HepG2 (cell line): ENCODE data around the gene FAT4. TPM values are rescaled to one million over a fixed set of nuclear protein-coding genes. Genes with fewer than 3 reads are reported as not detected.

ENCODE experiments used
- ATAC-seq: fragments of 200-7000 bp; cut with Tn5 transposase; 3 replicates; pipeline ENCODE4 v1.9.1; 2020; ENCODE audit warnings: mild to moderate bottlenecking, moderate library complexity
- BruUV-seq: library from RNA; stranded (reverse); fragments of 400-500 nt; replicated peaks from 2 replicates; lab custom pipeline; 2021; lab: Mats Ljungman, UMichigan
- CTCF ChIA-PET: fragments of 300-600 bp; formaldehyde crosslinking; extraction: SDS; loops from one replicate; lab custom pipeline; 2021; ENCODE audit warnings: low total read pairs, inconsistent platforms, low intra/inter-chr PET ratio; lab: Yijun Ruan, JAX
- POLR2A ChIA-PET: fragments of 350-600 bp; sonication (Branson Sonifier 250); formaldehyde crosslinking; loops from one replicate; lab custom pipeline; 2020; ENCODE audit warnings: antibody characterized with exemption, inconsistent platforms; lab: Yijun Ruan, JAX
- DNase-seq: peaks from one replicate; pipeline ENCODE4 v3.0.0-alpha.2; 2015; ENCODE audit warnings: low spot score
- FAIRE-seq: peaks from 3 replicates; lab custom pipeline; 2011; peaks lifted over from hg19 to GRCh38; lab: Jason Lieb, UNC
- H2AFZ ChIP-seq: one replicate; pipeline ENCODE4 v1.6.1; 2011; ENCODE audit warnings: low read length, inconsistent platforms
- H3K27ac ChIP-seq: fragments of 300-600 bp; 3 replicates; pipeline ENCODE4 v1.8.0; 2011; ENCODE audit warnings: mixed run types, mild to moderate bottlenecking, mixed read lengths, low read length, inconsistent platforms; ENCODE audit not compliant: insufficient read depth; ENCODE audit errors: extremely low read length
- H3K27me3 ChIP-seq, 2 experiments: fragments of 200-600 bp in 1 of 2; 2 replicates in 1 of 2; 3 replicates in 1 of 2; pipeline versions ENCODE4 v1.6.0 to v1.8.0; 2011; ENCODE audit warnings: low read length in 2 of 2, mild to moderate bottlenecking in 2 of 2, moderate library complexity in 2 of 2, inconsistent platforms in 1 of 2; ENCODE audit not compliant: insufficient read depth in 2 of 2, control insufficient read depth in 1 of 2
- H3K36me3 ChIP-seq, 2 experiments: fragments of 200-600 bp in 1 of 2; replicated peaks in 1 of 2; 2 replicates in 1 of 2; 3 replicates in 1 of 2; pipeline versions ENCODE4 v1.5.1 to v1.8.0; 2011; ENCODE audit warnings: low read length in 2 of 2, inconsistent platforms in 1 of 2; ENCODE audit not compliant: insufficient read depth in 2 of 2, control insufficient read depth in 1 of 2
- H3K4me1 ChIP-seq: 2 replicates; pipeline ENCODE4 v1.5.1; 2012; ENCODE audit warnings: low read length, inconsistent platforms; ENCODE audit not compliant: insufficient read depth
- H3K4me2 ChIP-seq: 2 replicates; pipeline ENCODE4 v1.6.0; 2011; ENCODE audit warnings: low read depth, low read length, inconsistent platforms
- H3K4me3 ChIP-seq, 3 experiments: fragments of 200-600 bp in 1 of 3; sonication (generic), shearing (Covaris generic) in 1 of 3; replicated peaks in 1 of 3; 2 replicates each; pipeline ENCODE4 v1.5.1; 2011 to 2016; ENCODE audit warnings: low read length in 3 of 3, inconsistent platforms in 2 of 3, low read depth in 2 of 3, mild to moderate bottlenecking in 2 of 3, control low read depth in 1 of 3, mixed read lengths in 1 of 3; ENCODE audit not compliant: insufficient read depth in 1 of 3
- H3K79me2 ChIP-seq: one replicate; pipeline ENCODE4 v1.6.1; 2011; ENCODE audit warnings: low read length, inconsistent platforms; ENCODE audit not compliant: insufficient read depth
- H3K9ac ChIP-seq: 2 replicates; pipeline ENCODE4 v1.6.0; 2011; ENCODE audit warnings: mild to moderate bottlenecking, low read depth, low read length, inconsistent platforms; ENCODE audit not compliant: insufficient read depth
- H3K9me3 ChIP-seq: 2 replicates; pipeline ENCODE4 v1.5.1; 2012; ENCODE audit warnings: mild to moderate bottlenecking, low read length
- H4K20me1 ChIP-seq: 2 replicates; pipeline ENCODE4 v1.6.0; 2011; ENCODE audit warnings: inconsistent platforms, mild to moderate bottlenecking, low read length, moderate library complexity; ENCODE audit not compliant: insufficient read depth
- BRCA1 ChIP-seq: sonication (generic); formaldehyde crosslinking; IDR thresholded peaks from 2 replicates; pipeline ENCODE4 v1.4.0; 2020; ENCODE audit warnings: missing genetic modification reagents
- CREB1 ChIP-seq, 2 experiments: fragments of 450-650 bp in 1 of 2; IDR thresholded peaks; 2 replicates each; pipeline ENCODE4 v1.6.1; 2016 to 2017; ENCODE audit warnings: control low read depth in 1 of 2, mild to moderate bottlenecking in 1 of 2, missing compliant biosample characterization in 1 of 2, missing genetic modification characterization in 1 of 2
- DZIP1 ChIP-seq: sonication (generic); formaldehyde crosslinking; IDR thresholded peaks from 2 replicates; pipeline ENCODE4 v1.5.0; 2020; ENCODE audit warnings: mild to moderate bottlenecking, missing genetic modification reagents
- ETV5 ChIP-seq: IDR thresholded peaks from 2 replicates; pipeline ENCODE4 v1.6.1; 2018; ENCODE audit warnings: missing biosample characterization, missing genetic modification reagents, inconsistent platforms, borderline replicate concordance
- FOXM1 ChIP-seq: sonication (generic); formaldehyde crosslinking; IDR thresholded peaks from 2 replicates; pipeline ENCODE4 v1.5.0; 2020; ENCODE audit warnings: missing genetic modification reagents
- FOXO1 ChIP-seq: sonication (generic); formaldehyde crosslinking; IDR thresholded peaks from 2 replicates; pipeline ENCODE4 v1.4.0; 2020; ENCODE audit warnings: missing genetic modification reagents
- LBX2 ChIP-seq: sonication (generic); formaldehyde crosslinking; IDR thresholded peaks from 2 replicates; pipeline ENCODE4 v1.5.0; 2020; ENCODE audit warnings: missing genetic modification reagents, mild to moderate bottlenecking, borderline replicate concordance
- MXD4 ChIP-seq: IDR thresholded peaks from 2 replicates; pipeline ENCODE4 v1.6.1; 2016; ENCODE audit warnings: mild to moderate bottlenecking, missing biosample characterization, missing genetic modification reagents
- NFYB ChIP-seq: sonication (generic); formaldehyde crosslinking; IDR thresholded peaks from 2 replicates; pipeline ENCODE4 v1.4.0; 2020; ENCODE audit warnings: missing genetic modification reagents
- POGZ ChIP-seq: sonication (generic); formaldehyde crosslinking; IDR thresholded peaks from 2 replicates; pipeline ENCODE4 v1.4.0; 2020; ENCODE audit warnings: mild to moderate bottlenecking, missing genetic modification reagents
- SNAI1 ChIP-seq: sonication (generic); formaldehyde crosslinking; IDR thresholded peaks from 2 replicates; pipeline ENCODE4 v1.5.0; 2020; ENCODE audit warnings: mild to moderate bottlenecking, missing genetic modification reagents, borderline replicate concordance
- SRSF9 ChIP-seq: fragments of 200-400 bp; formaldehyde crosslinking; IDR thresholded peaks from 2 replicates; pipeline ENCODE4 v1.6.1; 2018; ENCODE audit warnings: borderline replicate concordance, mild to moderate bottlenecking, low read depth, low read length; ENCODE audit not compliant: insufficient read depth, poor library complexity, severe bottlenecking
- ZFAT ChIP-seq: sonication (generic); formaldehyde crosslinking; conservative IDR thresholded peaks from 2 replicates; pipeline ENCODE4 v1.8.1; 2023; ENCODE audit warnings: missing genetic modification reagents, inconsistent platforms
- ZMYM4 ChIP-seq: sonication (generic); formaldehyde crosslinking; IDR thresholded peaks from 2 replicates; pipeline ENCODE4 v1.8.1; 2023; ENCODE audit warnings: mild to moderate bottlenecking, missing genetic modification reagents
- ZNF460 ChIP-seq: sonication (generic); formaldehyde crosslinking; IDR thresholded peaks from 2 replicates; pipeline ENCODE4 v1.5.1; 2020; ENCODE audit warnings: missing genetic modification reagents, mild to moderate bottlenecking, borderline replicate concordance
- WGBS: methylation state at CpG from one replicate; pipeline ENCODE4 v1.1.6; 2017; ENCODE audit warnings: low lambda C conversion rate; 5-methylcytosine and 5-hydroxymethylcytosine counted together
- in situ Hi-C: cut with HindIII; loops from 2 replicates; pipeline ENCODE4 v1.10.0; 2017; ENCODE audit warnings: low pct_unique_long_range_greater_than_20kb; ENCODE audit not compliant: extremely low pct_ligation_motif_present
- intact Hi-C: fragments of 100-400 bp; cut with micrococcal nuclease; formaldehyde crosslinking; loops from one replicate; pipeline ENCODE4 v1.10.0; 2022; ENCODE audit not compliant: unreplicated experiment
- polyA plus RNA-seq, 8 experiments: library from polyadenylated mRNA; depleted of rRNA in 3 of 8; stranded (reverse) in 7 of 8; unstranded in 1 of 8; fragments of >200 nt; fragmentation: Illumina TruSeq in 4 of 8; extraction: Trizol in 4 of 8; gene quantifications; 2 replicates each; pipeline versions ENCODE4 v1.2.1 to v1.2.3, GENCODE V29; 2011 to 2016; ENCODE audit warnings: low read depth in 4 of 8, missing spikeins in 1 of 8, mixed read lengths in 1 of 8; ENCODE audit not compliant: insufficient read depth in 1 of 8
- total RNA-seq, 5 experiments: library from RNA; depleted of rRNA; stranded (reverse); fragments of >200 nt; fragmentation: Illumina TruSeq; extraction: Trizol; gene quantifications; 2 replicates each; pipeline ENCODE4 v1.2.3, GENCODE V29; 2016; ENCODE audit warnings: low read depth in 1 of 5

FAT4 gene
- total and polyA plus RNA-seq, 2 of the 13 experiments (the other 11 are each of a cell fraction or from before 2014, with no cell fraction given): 0.27 to 1.2 TPM

- no peak for FAIRE-seq
Measured at GRCh38 chr4:125266901-125267604, 47.7 kb upstream of the FAT4 start.

More at GRCh38 chr4:125266901-125267604, 47.7 kb upstream of the FAT4 start:
- ATAC-seq (no peak), DNase-seq (no peak)
- ChIA-PET POLR2A (no interaction called here), CTCF (no interaction called here)
- no peak overlapping the region for H3K4me2 ChIP-seq
- no TSS peak for BruUV-seq
- H3K27ac ChIP-seq: no peak overlapping the region
- no peaks in the 10 kb centered on the region for H3K27me3 ChIP-seq
- WGBS: 7% methylated on average over 7 of the region's 7 CpGs
- H3K4me3 ChIP-seq: no peak overlapping the region
- no peaks in the 10 kb centered on the region for H3K9me3 ChIP-seq
- no peak for TF ChIP-seq ETV5 (CRISPR knock-in tag)
- TF ChIP-seq CREB1 (IDR thresholded peaks at IDR 0.05): no peak
- no peak for TF ChIP-seq CREB1 (CRISPR knock-in tag; IDR thresholded peaks at IDR 0.05)
- no peak for TF ChIP-seq LBX2 (CRISPR knock-in tag)
- no peak for TF ChIP-seq POGZ (CRISPR knock-in tag)
- TF ChIP-seq SRSF9: no peak
- no peak for TF ChIP-seq NFYB (CRISPR knock-in tag)
- TF ChIP-seq MXD4: no peak
- TF ChIP-seq FOXO1 (CRISPR knock-in tag): no peak
- TF ChIP-seq ZMYM4 (CRISPR knock-in tag): no peak
- no peak for TF ChIP-seq ZNF460 (CRISPR knock-in tag)
- no peak for TF ChIP-seq BRCA1 (CRISPR knock-in tag)
- TF ChIP-seq ZFAT: no peak
- no peak for TF ChIP-seq SNAI1 (CRISPR knock-in tag)
- TF ChIP-seq FOXM1 (CRISPR knock-in tag): no peak
- TF ChIP-seq DZIP1 (CRISPR knock-in tag): no peak
- TF ChIP-seq, all 625 proteins: peak for 0
- no peaks in the 10 kb centered on the region for H3K4me1 ChIP-seq
- H2AFZ ChIP-seq: no peak overlapping the region
- no peak overlapping the region for H3K9ac ChIP-seq
- no peaks in the 10 kb centered on the region for H4K20me1 ChIP-seq
- intact Hi-C loops (no loop called here), in situ Hi-C loops (no loop called here)
- no peaks in the 10 kb centered on the region for H3K79me2 ChIP-seq
- no peaks in the 10 kb centered on the region for H3K36me3 ChIP-seq
